Keratinocyte (primary cell): ENCODE results near the gene ALDH1L1. TPM values are rescaled to one million over a fixed set of nuclear protein-coding genes. Genes with fewer than 3 reads are reported as not detected.

Experiments
- DNase-seq: peaks from one replicate; pipeline ENCODE4 v3.0.0-alpha.2; 2011; ENCODE audit warnings: low read depth, missing footprints, low spot score
- FAIRE-seq: peaks from 2 replicates; lab custom pipeline; 2011; peaks lifted over from hg19 to GRCh38; lab: Jason Lieb, UNC
- H2AFZ ChIP-seq: 2 replicates; pipeline ENCODE4 v1.6.0; 2012; ENCODE audit warnings: low read length, control low read depth, inconsistent platforms; ENCODE audit not compliant: control insufficient read depth
- H3K27ac ChIP-seq: 2 replicates; pipeline ENCODE4 v1.5.1; 2011; ENCODE audit warnings: low read length; ENCODE audit not compliant: control insufficient read depth, insufficient read depth
- H3K27me3 ChIP-seq: 3 replicates; pipeline ENCODE4 v1.6.0; 2011; ENCODE audit warnings: low read length; ENCODE audit not compliant: control insufficient read depth, insufficient read depth; ENCODE audit errors: extremely low read depth
- H3K36me3 ChIP-seq, 2 experiments: 2 replicates in 1 of 2; 3 replicates in 1 of 2; pipeline ENCODE4 v1.5.1; 2011; ENCODE audit warnings: low read length in 2 of 2, mild to moderate bottlenecking in 1 of 2; ENCODE audit not compliant: control insufficient read depth in 2 of 2, insufficient read depth in 2 of 2; ENCODE audit errors: extremely low read depth in 1 of 2
- H3K4me1 ChIP-seq: 3 replicates; pipeline ENCODE4 v1.5.1; 2011; ENCODE audit warnings: low read length; ENCODE audit not compliant: control insufficient read depth, insufficient read depth; ENCODE audit errors: extremely low read depth
- H3K4me2 ChIP-seq: 3 replicates; pipeline ENCODE4 v1.6.0; 2011; ENCODE audit warnings: low read depth, low read length; ENCODE audit not compliant: control insufficient read depth, insufficient read depth; ENCODE audit errors: extremely low read depth
- H3K4me3 ChIP-seq, 3 experiments: fragments of 200-600 bp in 1 of 3; sonication (generic) in 1 of 3; 2 replicates in 2 of 3; 3 replicates in 1 of 3; pipeline ENCODE4 v1.5.1; 2011 to 2016; ENCODE audit warnings: low read length in 3 of 3, mild to moderate bottlenecking in 3 of 3, control low read depth in 2 of 3, inconsistent platforms in 1 of 3, low read depth in 1 of 3, mixed read lengths in 1 of 3, mixed run types in 1 of 3, moderate library complexity in 1 of 3; ENCODE audit not compliant: control insufficient read depth in 2 of 3, insufficient read depth in 2 of 3; ENCODE audit errors: extremely low read depth in 1 of 3
- H3K79me2 ChIP-seq: 2 replicates; pipeline ENCODE4 v1.6.0; 2012; ENCODE audit warnings: low read length; ENCODE audit not compliant: control insufficient read depth, insufficient read depth
- H3K9ac ChIP-seq: 3 replicates; pipeline ENCODE4 v1.6.0; 2011; ENCODE audit warnings: low read length; ENCODE audit not compliant: control insufficient read depth, insufficient read depth; ENCODE audit errors: extremely low read depth
- H3K9me1 ChIP-seq: 3 replicates; pipeline ENCODE4 v1.6.0; 2011; ENCODE audit warnings: low read length; ENCODE audit not compliant: control insufficient read depth, insufficient read depth; ENCODE audit errors: extremely low read depth
- H3K9me3 ChIP-seq: 2 replicates; pipeline ENCODE4 v1.5.1; 2012; ENCODE audit warnings: low read depth, low read length; ENCODE audit not compliant: control insufficient read depth
- H4K20me1 ChIP-seq: 3 replicates; pipeline ENCODE4 v1.6.0; 2011; ENCODE audit warnings: low read length; ENCODE audit not compliant: control insufficient read depth, insufficient read depth; ENCODE audit errors: extremely low read depth
- EZH2 ChIP-seq: IDR thresholded peaks from one replicate; pipeline ENCODE4 v1.6.1; 2012; ENCODE audit warnings: inconsistent platforms, mild to moderate bottlenecking, low read length, moderate library complexity
- dilution Hi-C: fragments of 300-500 bp; cut with MboI; formaldehyde crosslinking; loops from one replicate; pipeline ENCODE4 v1.7.0; 2020; ENCODE audit warnings: low sequenced_read_pairs; ENCODE audit not compliant: extremely low pct_ligation_motif_present
- polyA plus RNA-seq, 5 experiments: library from polyadenylated mRNA; depleted of rRNA in 3 of 5; stranded (reverse) in 3 of 5; stranded (forward) in 1 of 5; unstranded in 1 of 5; fragments of >200 nt; gene quantifications; 1 replicate in 1 of 5; 2 replicates in 3 of 5; 3 replicates in 1 of 5; pipeline versions ENCODE4 v1.2.1 to v1.2.3, GENCODE V29; 2011 to 2012; ENCODE audit warnings: missing spikeins in 2 of 5, low read depth in 1 of 5, low replicate concordance in 1 of 5
- TF ChIP-seq, protein P1 (sequence below), 3 experiments: IDR thresholded peaks in 1 of 3; conservative IDR thresholded peaks in 1 of 3; optimal IDR thresholded peaks in 1 of 3; 2 replicates in 2 of 3; 3 replicates in 1 of 3; pipeline versions ENCODE3 to v1.5.1; 2011; ENCODE audit warnings: low read length in 3 of 3, mild to moderate bottlenecking in 3 of 3, moderate library complexity in 2 of 3, control low read depth in 1 of 3, inconsistent platforms in 1 of 3; ENCODE audit not compliant: insufficient read depth in 2 of 3; ENCODE audit errors: extremely low read depth in 1 of 3

The ALDH1L1 gene
- polyA plus RNA-seq, 1 donor (not counting 4 experiments of a cell fraction or from before 2014, with no cell fraction given): 0.35 TPM

DNA sequence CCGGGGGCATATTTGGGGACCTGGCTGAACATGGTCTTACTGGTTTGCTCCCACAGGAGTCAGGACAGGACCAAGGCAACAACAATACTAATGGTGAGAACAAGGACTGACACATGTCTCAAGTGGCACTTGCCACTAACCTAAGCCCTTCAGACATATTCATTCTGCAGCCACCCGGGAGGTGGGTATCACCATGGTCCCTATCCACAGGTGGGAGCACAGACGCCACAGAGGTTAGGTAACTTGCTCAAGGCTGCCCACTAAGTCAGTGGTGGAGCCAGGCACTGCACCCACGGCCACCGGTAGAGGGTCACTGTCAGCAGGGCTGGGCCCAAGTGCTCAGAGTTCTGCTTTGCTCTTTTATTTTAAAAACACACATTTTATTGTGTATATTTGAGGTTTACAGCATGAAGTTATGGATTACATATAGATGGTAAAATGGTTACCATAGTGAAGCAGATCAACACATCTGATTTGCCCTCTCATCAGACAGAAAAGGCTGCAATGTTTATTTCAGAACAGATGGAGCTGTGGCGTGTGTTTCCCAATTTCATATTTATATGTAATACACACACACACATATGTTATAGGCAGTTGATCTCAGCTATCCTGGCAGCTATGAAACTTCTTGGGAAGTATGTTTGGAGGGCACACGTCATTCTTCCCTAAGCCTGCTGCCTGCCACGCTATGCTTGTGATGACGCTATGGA is 66.5 kb downstream of the ALDH1L1 start:
- Histone ChIP-seq H3K9me3 (no peaks in the 10 kb centered on the region), H3K9me1 (no peaks in the 10 kb centered on the region), H3K9ac (no peak overlapping the region), H3K4me2 (no peak overlapping the region), H3K27me3 (no peaks in the 10 kb centered on the region), H3K4me1 (no peaks in the 10 kb centered on the region), H3K79me2 (no peaks in the 10 kb centered on the region), H3K27ac (no peak overlapping the region), H2AFZ (no peak overlapping the region), H4K20me1 (no peaks in the 10 kb centered on the region), H3K36me3 (no peaks in the 10 kb centered on the region), H3K4me3 (no peak overlapping the region)
- dilution Hi-C loops: no loop called here
- TF ChIP-seq EZH2: no peak
- TF ChIP-seq, protein P1, sequence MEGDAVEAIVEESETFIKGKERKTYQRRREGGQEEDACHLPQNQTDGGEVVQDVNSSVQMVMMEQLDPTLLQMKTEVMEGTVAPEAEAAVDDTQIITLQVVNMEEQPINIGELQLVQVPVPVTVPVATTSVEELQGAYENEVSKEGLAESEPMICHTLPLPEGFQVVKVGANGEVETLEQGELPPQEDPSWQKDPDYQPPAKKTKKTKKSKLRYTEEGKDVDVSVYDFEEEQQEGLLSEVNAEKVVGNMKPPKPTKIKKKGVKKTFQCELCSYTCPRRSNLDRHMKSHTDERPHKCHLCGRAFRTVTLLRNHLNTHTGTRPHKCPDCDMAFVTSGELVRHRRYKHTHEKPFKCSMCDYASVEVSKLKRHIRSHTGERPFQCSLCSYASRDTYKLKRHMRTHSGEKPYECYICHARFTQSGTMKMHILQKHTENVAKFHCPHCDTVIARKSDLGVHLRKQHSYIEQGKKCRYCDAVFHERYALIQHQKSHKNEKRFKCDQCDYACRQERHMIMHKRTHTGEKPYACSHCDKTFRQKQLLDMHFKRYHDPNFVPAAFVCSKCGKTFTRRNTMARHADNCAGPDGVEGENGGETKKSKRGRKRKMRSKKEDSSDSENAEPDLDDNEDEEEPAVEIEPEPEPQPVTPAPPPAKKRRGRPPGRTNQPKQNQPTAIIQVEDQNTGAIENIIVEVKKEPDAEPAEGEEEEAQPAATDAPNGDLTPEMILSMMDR (optimal IDR thresholded peaks at IDR 0.05 in 1 of 3, IDR thresholded peaks at IDR 0.05 in 1 of 3, conservative IDR thresholded peaks at IDR 0.05 in 1 of 3; ENCODE audit: extremely low read depth in 1 of 3, insufficient read depth in 2 of 3, low read length in 3 of 3): peak; percentile 50 to 59 (median 53)
- DNase-seq (no peak), FAIRE-seq (no peak)

DNA sequence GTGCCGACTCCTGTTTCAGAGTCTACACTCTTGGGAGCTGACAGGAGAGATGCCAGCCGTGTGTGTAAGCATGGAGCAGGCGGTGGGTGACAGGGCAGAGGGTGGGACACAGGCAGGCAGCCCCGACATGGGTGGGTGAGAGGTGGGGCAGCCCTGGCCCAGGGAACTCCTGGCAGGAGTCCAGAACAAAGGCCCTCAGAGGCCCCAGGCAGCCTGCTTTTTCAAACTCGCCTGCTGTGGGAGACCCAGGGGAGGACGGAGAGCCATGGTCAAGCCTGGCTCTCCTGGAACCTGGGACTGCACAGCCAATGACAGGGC is 67.2 kb downstream of the ALDH1L1 start:
- Histone ChIP-seq H3K36me3 (no peaks in the 10 kb centered on the region), H3K4me3 (no peak overlapping the region), H3K4me1 (no peaks in the 10 kb centered on the region), H3K9me3 (no peaks in the 10 kb centered on the region), H3K9ac (no peak overlapping the region), H3K9me1 (no peaks in the 10 kb centered on the region), H3K27me3 (no peaks in the 10 kb centered on the region), H3K79me2 (no peaks in the 10 kb centered on the region), H2AFZ (no peak overlapping the region), H4K20me1 (no peaks in the 10 kb centered on the region), H3K27ac (no peak overlapping the region), H3K4me2 (no peak overlapping the region)
- DNase-seq: no peak
- dilution Hi-C loops: no loop called here
- FAIRE-seq: no peak
- TF ChIP-seq, protein P1 (optimal IDR thresholded peaks at IDR 0.05 in 1 of 3, IDR thresholded peaks at IDR 0.05 in 1 of 3, conservative IDR thresholded peaks at IDR 0.05 in 1 of 3; ENCODE audit: extremely low read depth in 1 of 3, insufficient read depth in 2 of 3, low read length in 3 of 3): no peak
- TF ChIP-seq EZH2: no peak
